HL-60 (cell line): Measurements from ENCODE around the gene OGFOD3.

Experiments used
- CTCF ChIP-seq: IDR thresholded peaks from one replicate; pipeline ENCODE4 v1.5.1; 2011; ENCODE audit warnings: low read length, control low read depth, inconsistent platforms; ENCODE audit not compliant: insufficient read depth
- SPI1 ChIP-seq: IDR thresholded peaks from 2 replicates; pipeline ENCODE4 v1.6.1; 2012; ENCODE audit warnings: low read depth, mild to moderate bottlenecking, borderline replicate concordance

- TF ChIP-seq CTCF, result no peak
- no peak for TF ChIP-seq SPI1
Observed at GRCh38 chr17:82408938-82409318, 9.5 kb downstream of the OGFOD3 start.
